Measurements from ENCODE around the gene PCDHB15.

The PCDHB15 gene

GRCh38 chr5:141250576-141250975 lies 5.4 kb downstream of the PCDHB15 start:
- DNase-seq, result no peak

- no peak for DNase-seq
Observed at GRCh38 chr5:141258464-141258863, 13.3 kb downstream of the PCDHB15 start.

GRCh38 chr5:141258948-141259347 lies 13.8 kb downstream of the PCDHB15 start:
- no peak for DNase-seq

GRCh38 chr5:141260458-141261237 lies 15.5 kb downstream of the PCDHB15 start:
- DNase-seq, result peak; percentile 0

- no peak for DNase-seq
Observed at GRCh38 chr5:141261238-141261546, 16.0 kb downstream of the PCDHB15 start.

GRCh38 chr5:141269195-141269594 lies 24.0 kb downstream of the PCDHB15 start:
- no peak for DNase-seq

- no peak for DNase-seq
Observed at GRCh38 chr5:141272906-141273305, 27.7 kb downstream of the PCDHB15 start.

- DNase-seq, result no peak
Observed at GRCh38 chr5:141298376-141298775, 53.2 kb downstream of the PCDHB15 start.
